ENCODE measurements around the gene CCBE1. TPM values are rescaled to one million over a fixed set of nuclear protein-coding genes. Genes with fewer than 3 reads are reported as not detected.

The CCBE1 gene
- polyA plus RNA-seq, 1 donor from 2014 or later: 0.19 TPM

DNA sequence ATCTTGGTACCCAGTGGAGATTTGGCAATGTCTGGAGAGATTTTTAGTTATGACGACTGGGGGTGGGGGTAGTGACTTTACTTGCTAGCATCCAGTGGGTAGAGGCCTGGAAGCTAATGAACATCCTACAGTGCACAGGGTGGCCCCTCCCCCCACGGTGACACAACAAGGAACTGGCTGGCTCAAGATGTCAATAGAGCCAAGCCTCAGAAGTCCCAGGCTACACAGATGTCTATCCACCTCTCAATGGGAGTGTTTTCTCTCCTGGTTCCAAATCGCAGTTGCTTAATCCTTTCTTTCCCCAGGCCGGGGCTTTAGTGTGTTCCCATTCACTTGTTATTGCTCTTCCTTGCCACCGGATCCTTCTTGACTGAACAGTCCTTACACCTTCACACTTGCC is 9.3 kb upstream of the CCBE1 start:
- Histone ChIP-seq H3K27me3 (ENCODE audit: insufficient read depth, low read depth, low read length) (no peaks in the 10 kb centered on the region), H3K79me2 (replicated peaks; ENCODE audit: insufficient read depth, low read length) (no peaks in the 10 kb centered on the region), H3K4me3 (ENCODE audit: low read length) (no peak overlapping the region), H2AFZ (ENCODE audit: low read depth, low read length) (no peak overlapping the region), H3K9me3 (ENCODE audit: low read length) (no peaks in the 10 kb centered on the region), H3K9me2 (ENCODE audit: insufficient read depth, low read length) (no peaks in the 10 kb centered on the region), H3K27ac (ENCODE audit: low read length) (no peak overlapping the region), H4K20me1 (ENCODE audit: insufficient read depth) (no peaks in the 10 kb centered on the region), H3K9ac (ENCODE audit: low read length) (no peak overlapping the region), H3K36me3 (ENCODE audit: insufficient read depth, low read length) (no peaks in the 10 kb centered on the region), H3F3A (ENCODE audit: insufficient read depth, low read length, poor library complexity, severe bottlenecking) (no peaks in the 10 kb centered on the region), H3K4me2 (ENCODE audit: low read length) (no peak overlapping the region)
- no peak for TF ChIP-seq TAF1 (IDR thresholded peaks at IDR 0.05; ENCODE audit: low read depth)
- TF ChIP-seq MXI1 (conservative IDR thresholded peaks at IDR 0.05; ENCODE audit: poor library complexity, severe bottlenecking): no peak
- TF ChIP-seq POLR2AphosphoS5 (IDR thresholded peaks at IDR 0.05): no peak
- TF ChIP-seq, protein P1, sequence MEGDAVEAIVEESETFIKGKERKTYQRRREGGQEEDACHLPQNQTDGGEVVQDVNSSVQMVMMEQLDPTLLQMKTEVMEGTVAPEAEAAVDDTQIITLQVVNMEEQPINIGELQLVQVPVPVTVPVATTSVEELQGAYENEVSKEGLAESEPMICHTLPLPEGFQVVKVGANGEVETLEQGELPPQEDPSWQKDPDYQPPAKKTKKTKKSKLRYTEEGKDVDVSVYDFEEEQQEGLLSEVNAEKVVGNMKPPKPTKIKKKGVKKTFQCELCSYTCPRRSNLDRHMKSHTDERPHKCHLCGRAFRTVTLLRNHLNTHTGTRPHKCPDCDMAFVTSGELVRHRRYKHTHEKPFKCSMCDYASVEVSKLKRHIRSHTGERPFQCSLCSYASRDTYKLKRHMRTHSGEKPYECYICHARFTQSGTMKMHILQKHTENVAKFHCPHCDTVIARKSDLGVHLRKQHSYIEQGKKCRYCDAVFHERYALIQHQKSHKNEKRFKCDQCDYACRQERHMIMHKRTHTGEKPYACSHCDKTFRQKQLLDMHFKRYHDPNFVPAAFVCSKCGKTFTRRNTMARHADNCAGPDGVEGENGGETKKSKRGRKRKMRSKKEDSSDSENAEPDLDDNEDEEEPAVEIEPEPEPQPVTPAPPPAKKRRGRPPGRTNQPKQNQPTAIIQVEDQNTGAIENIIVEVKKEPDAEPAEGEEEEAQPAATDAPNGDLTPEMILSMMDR (IDR thresholded peaks at IDR 0.05; ENCODE audit: poor library complexity, severe bottlenecking): no peak
- TF ChIP-seq EP300 (conservative IDR thresholded peaks at IDR 0.05; ENCODE audit: poor library complexity, severe bottlenecking): no peak
- no peak for TF ChIP-seq RAD21 (conservative IDR thresholded peaks at IDR 0.05)
- TF ChIP-seq, protein P2, sequence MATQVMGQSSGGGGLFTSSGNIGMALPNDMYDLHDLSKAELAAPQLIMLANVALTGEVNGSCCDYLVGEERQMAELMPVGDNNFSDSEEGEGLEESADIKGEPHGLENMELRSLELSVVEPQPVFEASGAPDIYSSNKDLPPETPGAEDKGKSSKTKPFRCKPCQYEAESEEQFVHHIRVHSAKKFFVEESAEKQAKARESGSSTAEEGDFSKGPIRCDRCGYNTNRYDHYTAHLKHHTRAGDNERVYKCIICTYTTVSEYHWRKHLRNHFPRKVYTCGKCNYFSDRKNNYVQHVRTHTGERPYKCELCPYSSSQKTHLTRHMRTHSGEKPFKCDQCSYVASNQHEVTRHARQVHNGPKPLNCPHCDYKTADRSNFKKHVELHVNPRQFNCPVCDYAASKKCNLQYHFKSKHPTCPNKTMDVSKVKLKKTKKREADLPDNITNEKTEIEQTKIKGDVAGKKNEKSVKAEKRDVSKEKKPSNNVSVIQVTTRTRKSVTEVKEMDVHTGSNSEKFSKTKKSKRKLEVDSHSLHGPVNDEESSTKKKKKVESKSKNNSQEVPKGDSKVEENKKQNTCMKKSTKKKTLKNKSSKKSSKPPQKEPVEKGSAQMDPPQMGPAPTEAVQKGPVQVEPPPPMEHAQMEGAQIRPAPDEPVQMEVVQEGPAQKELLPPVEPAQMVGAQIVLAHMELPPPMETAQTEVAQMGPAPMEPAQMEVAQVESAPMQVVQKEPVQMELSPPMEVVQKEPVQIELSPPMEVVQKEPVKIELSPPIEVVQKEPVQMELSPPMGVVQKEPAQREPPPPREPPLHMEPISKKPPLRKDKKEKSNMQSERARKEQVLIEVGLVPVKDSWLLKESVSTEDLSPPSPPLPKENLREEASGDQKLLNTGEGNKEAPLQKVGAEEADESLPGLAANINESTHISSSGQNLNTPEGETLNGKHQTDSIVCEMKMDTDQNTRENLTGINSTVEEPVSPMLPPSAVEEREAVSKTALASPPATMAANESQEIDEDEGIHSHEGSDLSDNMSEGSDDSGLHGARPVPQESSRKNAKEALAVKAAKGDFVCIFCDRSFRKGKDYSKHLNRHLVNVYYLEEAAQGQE (IDR thresholded peaks at IDR 0.05; ENCODE audit: borderline replicate concordance): no peak
- TF ChIP-seq SMC3 (conservative IDR thresholded peaks at IDR 0.05; ENCODE audit: poor library complexity): no peak
- no peak for TF ChIP-seq EZH2 (IDR thresholded peaks at IDR 0.05; ENCODE audit: borderline replicate concordance, insufficient read depth, low read length, poor library complexity, severe bottlenecking)

DNA sequence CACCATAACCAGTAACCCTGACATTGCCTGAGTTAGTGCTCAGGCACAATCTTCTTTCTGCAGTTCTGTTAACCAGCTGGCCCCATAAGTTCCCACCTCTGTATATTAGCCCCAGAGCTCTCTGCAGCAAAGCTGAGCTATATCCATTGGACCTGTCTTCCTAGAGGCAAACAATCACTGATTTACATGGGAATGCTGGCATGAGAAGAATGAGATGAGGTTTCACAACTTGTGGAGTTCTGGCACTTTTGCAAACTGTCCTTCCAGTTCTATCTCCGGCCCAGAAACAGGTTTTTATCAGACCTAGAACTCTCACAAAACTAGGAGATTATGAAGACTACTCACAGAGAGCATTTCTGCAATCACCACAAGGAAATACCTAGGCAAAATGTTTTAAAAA is 7.9 kb upstream of the CCBE1 start:
- Histone ChIP-seq H3F3A (ENCODE audit: insufficient read depth, low read length, poor library complexity, severe bottlenecking) (no peaks in the 10 kb centered on the region), H4K20me1 (ENCODE audit: insufficient read depth) (no peaks in the 10 kb centered on the region), H3K9me3 (ENCODE audit: low read length) (no peaks in the 10 kb centered on the region), H2AFZ (ENCODE audit: low read depth, low read length) (no peak overlapping the region), H3K79me2 (replicated peaks; ENCODE audit: insufficient read depth, low read length) (no peaks in the 10 kb centered on the region), H3K9me2 (ENCODE audit: insufficient read depth, low read length) (no peaks in the 10 kb centered on the region), H3K36me3 (ENCODE audit: insufficient read depth, low read length) (no peaks in the 10 kb centered on the region), H3K27me3 (ENCODE audit: insufficient read depth, low read depth, low read length) (peaks cover 2% of the 10 kb centered on the region), H3K9ac (ENCODE audit: low read length) (no peak overlapping the region), H3K27ac (ENCODE audit: low read length) (no peak overlapping the region), H3K4me2 (ENCODE audit: low read length) (no peak overlapping the region), H3K4me3 (ENCODE audit: low read length) (no peak overlapping the region)
- TF ChIP-seq MXI1 (conservative IDR thresholded peaks at IDR 0.05; ENCODE audit: poor library complexity, severe bottlenecking) (no peak), EP300 (conservative IDR thresholded peaks at IDR 0.05; ENCODE audit: poor library complexity, severe bottlenecking) (no peak), SMC3 (conservative IDR thresholded peaks at IDR 0.05; ENCODE audit: poor library complexity) (no peak), EZH2 (IDR thresholded peaks at IDR 0.05; ENCODE audit: borderline replicate concordance, insufficient read depth, low read length, poor library complexity, severe bottlenecking) (no peak), RAD21 (conservative IDR thresholded peaks at IDR 0.05) (no peak), POLR2AphosphoS5 (IDR thresholded peaks at IDR 0.05) (no peak), TAF1 (IDR thresholded peaks at IDR 0.05; ENCODE audit: low read depth) (no peak)
- TF ChIP-seq, protein P2 (IDR thresholded peaks at IDR 0.05; ENCODE audit: borderline replicate concordance): no peak
- TF ChIP-seq, protein P1 (IDR thresholded peaks at IDR 0.05; ENCODE audit: poor library complexity, severe bottlenecking): no peak
